OCI-LY1 (cell line): Measurements from ENCODE around the gene OSTN.

Source experiments
- CTCF ChIP-seq: fragments of 200-600 bp; sonication (generic), shearing (Covaris generic); IDR thresholded peaks from 2 replicates; pipeline ENCODE4 v1.5.1; 2017; ENCODE audit warnings: mild to moderate bottlenecking, antibody characterized with exemption, low read length, moderate library complexity, mixed read lengths
- EZH2 ChIP-seq: fragments of 200-600 bp; sonication (generic), shearing (Covaris generic); IDR thresholded peaks from 2 replicates; pipeline ENCODE4 v1.8.0; 2017; ENCODE audit warnings: borderline replicate concordance, mixed run types, mild to moderate bottlenecking, antibody characterized with exemption, low read length, moderate library complexity, mixed read lengths

- TF ChIP-seq CTCF (no peak), EZH2 (no peak)
Measured at GRCh38 chr3:191217301-191217700, 18.3 kb downstream of the OSTN start.
